Measurements from ENCODE around the gene NDUFS3.
"Not testable (repeated sequence)": the region's sequence is repeated elsewhere in the genome, so short reads cannot be mapped to it uniquely, and the experiment has no call there.

DNA sequence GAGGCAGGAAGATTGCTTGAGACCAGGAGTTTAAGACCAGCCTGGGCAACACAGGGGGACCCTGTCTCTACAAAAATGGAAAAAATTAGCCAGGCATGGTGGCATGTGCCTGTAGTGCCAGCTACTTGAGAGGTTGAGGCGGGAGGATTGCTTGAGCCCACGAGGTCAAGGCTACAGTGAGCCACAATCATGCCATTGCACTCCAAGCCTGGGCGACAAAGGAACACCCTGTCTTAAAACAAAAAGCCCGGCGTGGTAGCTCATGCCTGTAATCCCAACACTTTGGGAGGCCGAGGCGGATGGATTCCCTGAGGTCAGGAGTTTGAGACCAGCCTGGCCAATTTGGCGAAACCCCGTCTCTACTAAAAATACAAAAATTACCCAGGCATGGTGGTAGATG lies 48.2 kb upstream of the NDUFS3 start:
- not testable (repeated sequence) for TF ChIP-seq POLR2AphosphoS5, EP300, POLR2A (IDR thresholded peaks at IDR 0.05)
- TF ChIP-seq, protein P1, sequence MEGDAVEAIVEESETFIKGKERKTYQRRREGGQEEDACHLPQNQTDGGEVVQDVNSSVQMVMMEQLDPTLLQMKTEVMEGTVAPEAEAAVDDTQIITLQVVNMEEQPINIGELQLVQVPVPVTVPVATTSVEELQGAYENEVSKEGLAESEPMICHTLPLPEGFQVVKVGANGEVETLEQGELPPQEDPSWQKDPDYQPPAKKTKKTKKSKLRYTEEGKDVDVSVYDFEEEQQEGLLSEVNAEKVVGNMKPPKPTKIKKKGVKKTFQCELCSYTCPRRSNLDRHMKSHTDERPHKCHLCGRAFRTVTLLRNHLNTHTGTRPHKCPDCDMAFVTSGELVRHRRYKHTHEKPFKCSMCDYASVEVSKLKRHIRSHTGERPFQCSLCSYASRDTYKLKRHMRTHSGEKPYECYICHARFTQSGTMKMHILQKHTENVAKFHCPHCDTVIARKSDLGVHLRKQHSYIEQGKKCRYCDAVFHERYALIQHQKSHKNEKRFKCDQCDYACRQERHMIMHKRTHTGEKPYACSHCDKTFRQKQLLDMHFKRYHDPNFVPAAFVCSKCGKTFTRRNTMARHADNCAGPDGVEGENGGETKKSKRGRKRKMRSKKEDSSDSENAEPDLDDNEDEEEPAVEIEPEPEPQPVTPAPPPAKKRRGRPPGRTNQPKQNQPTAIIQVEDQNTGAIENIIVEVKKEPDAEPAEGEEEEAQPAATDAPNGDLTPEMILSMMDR (IDR thresholded peaks at IDR 0.05) = not testable (repeated sequence)
